HG03460 (cell line): Measurements from ENCODE around the gene DRD4.
"Not testable (repeated sequence)": the region's sequence is repeated elsewhere in the genome, so short reads cannot be mapped to it uniquely, and the experiment has no call there.

Experiments
- ATAC-seq: cut with Tn5 transposase; IDR thresholded peaks from one replicate; pipeline ENCODE4 v1.9.1; 2021; ENCODE audit not compliant: unreplicated experiment

DRD4 gene

DNA sequence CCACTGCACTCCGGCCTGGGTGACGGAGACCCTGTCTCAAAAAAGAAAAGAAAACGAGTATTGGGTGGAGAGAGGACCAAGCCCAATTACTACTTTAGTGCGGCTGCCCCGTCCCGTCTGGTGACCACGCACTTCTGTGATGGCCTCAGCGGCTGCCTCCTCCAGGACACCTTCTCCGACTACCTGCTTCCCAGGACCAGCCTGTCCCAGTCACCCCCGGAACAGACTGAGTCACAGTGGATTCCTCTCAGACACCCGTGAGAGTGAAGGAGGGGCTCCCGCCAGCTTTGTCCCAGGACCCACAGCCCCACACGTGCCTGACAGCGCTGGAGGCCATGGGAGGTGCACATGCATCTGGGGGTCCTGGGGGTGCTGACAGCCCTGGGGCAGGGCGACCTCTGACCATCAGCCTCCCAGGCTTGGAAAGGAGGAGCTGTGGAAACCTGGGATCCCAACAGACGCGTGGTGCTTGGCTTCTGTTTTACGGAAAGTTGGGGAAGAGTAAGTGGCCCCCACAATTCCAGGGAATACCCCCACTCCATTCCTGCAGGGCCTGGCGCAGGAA, 4.8 kb downstream of the DRD4 start:
- ATAC-seq, result no peak

DNA sequence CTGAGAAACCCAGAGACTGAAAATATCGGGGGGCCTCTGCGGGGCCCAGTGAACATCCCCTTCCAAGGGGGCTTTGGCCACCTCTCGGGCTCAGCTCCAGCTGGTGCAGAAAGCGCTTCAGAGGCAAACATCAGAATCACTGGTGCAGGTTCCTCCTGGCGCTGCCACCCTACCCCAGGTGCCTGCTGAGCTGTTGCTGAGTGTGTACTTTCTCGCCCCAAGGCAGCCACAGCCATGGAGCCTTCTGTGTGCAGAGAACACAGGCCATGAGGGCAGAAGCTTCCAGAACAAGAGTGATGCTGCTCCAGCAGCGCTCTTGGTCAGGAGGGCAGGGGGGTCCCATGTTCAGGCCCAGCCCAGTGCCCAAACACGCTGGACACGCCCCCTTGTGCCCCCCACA, 6.3 kb downstream of the DRD4 start:
- ATAC-seq, result no peak

DNA sequence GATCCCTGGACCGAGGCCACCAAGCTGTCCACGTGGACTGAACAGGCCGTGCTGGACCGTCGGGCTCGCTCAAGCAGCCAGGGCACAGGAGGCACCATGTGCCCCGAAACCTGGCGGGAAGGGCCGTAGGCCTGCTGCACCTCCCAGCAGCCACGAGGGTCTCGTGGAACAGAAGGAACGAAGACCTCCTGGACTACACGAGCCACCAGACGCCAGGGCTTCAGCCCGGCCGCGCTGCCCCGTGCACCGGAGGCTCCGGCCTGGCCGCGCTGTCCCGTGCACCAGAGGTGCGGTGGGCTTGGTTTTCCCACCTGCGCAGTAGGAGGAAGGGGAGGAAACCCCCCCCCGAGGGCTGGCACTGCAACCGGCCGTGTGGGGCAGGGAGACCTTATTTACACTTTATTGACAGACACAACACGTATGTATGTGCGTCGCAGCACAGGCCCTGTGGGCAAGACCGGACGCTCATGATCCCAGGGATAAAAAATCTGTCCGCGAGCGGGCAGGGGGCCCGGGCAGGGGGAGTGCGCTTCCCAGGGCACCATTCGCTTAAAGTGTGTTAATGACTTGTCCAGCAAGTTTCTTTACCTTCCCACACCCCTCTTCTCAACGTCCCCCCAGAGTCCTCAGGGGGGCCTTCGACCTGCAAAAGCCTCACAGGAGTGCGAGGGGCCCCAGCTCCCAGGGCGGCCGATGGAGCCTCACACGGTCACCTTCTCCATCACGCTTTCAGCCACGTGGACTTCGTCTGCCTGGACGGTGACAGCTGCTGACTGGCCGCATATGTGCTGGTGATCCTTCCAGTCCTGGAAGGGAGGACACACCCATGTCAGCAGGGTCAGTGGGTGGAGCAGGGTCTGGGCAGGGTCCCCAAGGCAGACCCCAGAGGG, 7.0 kb downstream of the DRD4 start:
- no peak for ATAC-seq

DNA sequence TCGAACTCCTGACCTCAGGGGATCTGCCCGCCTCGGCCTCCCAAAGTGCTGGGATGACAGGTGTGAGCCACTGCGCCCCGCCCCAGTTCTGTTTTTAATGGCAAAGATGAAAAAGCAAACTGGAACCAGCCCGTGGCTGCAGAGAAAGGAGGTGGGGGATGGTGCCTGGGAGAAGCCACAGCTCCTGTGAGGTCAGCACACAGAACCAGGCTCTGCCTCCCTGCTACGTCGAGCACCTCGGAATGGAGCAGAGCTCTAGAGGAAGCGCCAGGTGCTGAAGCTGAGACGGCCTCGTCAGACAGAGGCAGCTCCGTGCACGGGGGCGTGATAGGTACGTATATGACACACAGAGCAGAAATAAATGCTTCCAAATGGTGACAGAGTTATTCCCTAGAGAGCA, 8.5 kb downstream of the DRD4 start:
- no peak for ATAC-seq

DNA sequence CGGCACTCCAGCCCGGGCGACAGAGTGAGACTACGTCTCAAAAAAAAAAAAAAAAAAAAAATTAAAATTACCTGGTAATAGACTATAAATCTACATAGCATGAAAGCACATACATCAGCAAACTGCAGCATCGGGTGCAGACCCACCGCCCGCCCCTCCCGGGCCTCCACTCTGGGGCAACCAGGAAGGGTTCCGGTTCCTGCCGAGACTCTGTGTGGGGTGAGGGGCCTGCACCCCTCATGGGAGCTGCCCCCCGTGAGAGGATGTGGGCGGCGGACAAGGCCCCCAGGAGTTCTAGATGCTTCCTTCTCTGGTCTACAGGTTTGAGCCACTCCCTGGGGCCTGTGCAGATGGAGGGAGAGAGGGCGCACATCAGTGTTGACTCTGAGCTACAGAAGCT, 9.1 kb downstream of the DRD4 start:
- no peak for ATAC-seq

DNA sequence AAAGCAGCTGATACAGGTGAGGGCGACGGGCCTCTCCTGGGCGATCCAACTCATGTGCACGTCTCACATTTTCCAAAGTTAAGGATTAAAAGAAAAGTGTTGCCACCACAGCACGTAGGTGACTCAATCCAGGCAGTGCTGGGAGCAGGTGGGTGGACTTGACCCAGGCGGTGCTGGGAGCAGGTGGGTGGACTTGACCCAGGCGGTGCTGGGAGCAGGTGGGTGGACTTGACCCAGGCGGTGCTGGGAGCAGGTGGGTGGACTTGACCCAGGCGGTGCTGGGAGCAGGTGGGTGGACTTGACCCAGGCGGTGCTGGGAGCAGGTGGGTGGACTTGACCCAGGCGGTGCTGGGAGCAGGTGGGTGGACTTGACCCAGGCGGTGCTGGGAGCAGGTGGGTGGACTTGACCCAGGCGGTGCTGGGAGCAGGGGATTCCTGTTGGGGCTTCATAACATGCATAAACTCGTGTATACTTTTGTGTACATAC, 10.6 kb downstream of the DRD4 start:
- not testable (repeated sequence) for ATAC-seq

DNA sequence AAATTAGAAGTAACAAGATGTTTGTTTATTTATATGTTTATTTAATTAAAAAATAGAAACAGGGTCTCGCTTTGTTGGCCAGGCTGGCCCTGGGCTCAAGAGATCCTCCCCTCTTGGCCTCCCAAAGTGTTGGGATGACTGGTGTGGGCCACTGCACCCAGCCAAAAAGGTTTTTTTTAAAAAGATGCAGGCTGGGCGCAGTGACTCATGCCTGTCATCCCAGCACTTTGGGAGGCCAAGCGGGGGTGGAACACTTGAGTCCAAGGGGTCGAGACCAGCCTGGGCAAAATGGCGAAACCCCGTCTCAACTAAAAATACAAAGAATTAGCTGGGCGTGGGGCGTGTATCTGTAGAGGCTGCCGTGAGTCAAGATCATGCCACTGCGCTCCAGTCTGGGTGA, 13.4 kb downstream of the DRD4 start:
- ATAC-seq, result no peak

DNA sequence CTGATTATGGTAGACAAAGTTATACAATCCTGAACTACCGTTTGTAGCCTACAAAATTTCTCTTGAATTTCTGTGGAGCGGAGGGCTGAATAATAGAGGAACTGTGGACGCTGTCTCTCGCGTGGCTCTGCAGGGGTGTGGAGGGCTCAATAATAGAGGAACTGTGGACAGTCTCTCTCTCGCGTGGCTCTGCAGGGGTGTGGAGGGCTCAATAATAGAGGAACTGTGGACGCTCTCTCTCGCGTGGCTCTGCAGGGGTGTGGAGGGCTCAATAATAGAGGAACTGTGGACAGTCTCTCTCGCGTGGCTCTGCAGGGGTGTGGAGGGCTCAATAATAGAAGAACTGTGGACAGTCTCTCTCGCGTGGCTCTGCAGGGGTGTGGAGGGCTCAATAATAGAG, 16.1 kb downstream of the DRD4 start:
- not testable (repeated sequence) for ATAC-seq

DNA sequence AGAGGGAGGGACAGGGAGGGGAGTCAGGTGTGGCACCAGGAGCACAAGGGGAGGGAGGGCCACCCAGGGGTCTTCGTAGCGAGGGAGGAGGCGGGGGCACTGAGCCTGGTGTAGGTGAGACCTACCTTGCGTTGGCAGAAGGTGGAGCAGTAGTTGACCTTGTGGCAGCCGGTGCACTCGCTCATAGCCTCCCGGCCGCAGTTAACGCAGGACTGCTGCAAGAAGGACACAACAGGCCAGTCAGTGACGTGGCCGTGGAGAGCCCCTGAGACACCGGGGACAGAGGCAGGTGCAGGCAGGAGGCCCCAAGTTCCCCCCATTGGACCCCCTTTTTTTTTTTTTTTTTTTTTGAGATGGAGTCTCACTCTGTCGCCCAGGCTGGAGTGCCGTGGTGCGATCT, 16.8 kb downstream of the DRD4 start:
- ATAC-seq, result no peak

DNA sequence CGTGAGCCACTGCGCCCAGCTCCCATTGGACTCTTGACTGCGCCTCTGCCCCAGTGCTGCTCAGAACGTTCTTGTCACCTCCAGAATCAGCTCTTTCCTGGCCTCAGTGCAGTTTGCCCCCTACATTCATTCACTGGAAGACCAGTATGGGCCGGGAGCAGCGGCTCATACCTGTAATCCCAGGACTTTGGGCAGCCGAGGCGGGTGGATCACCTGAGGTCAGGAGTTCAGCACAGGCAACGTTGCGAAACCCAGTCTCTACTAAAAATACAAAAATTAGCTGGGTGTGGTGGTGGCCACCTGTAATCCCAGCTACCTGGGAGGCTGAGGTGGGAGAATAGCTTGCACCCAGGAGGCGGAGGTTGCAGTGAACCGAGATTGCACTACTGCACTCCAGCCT, 17.4 kb downstream of the DRD4 start:
- ATAC-seq, result not testable (repeated sequence)

DNA sequence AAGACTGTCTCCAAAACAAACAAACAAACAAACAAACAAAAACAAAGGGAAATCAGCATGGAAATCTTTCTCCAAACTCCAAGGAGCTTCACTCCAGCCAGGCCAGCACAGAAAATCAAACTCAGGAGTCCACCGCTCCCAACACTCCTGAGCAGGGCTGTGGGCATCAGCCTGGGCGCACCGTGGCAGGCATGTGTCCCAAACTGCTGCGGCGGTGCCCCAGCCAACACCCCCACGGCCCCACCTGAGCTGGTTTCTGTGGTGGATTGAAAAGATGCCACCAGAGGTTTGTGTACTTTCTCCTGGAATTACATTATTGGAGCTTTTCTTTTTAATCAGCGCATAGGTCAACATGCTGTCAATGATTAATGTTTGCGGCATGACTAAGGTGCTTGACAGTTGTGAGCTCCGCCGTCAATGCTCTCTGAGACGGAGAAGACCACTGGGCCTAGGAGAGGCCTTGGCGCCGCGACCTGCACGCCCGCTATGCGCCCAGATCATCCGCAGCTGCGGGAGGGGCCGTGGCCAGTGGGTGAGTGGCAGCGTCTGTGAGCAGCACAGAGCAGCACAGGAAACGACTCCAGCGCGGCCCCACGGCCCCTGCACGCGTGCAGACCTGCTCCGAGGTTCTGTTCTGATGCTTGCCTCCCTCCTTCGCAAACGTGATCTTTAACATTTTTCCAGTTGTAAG, 18.1 kb downstream of the DRD4 start:
- ATAC-seq, result no peak

DNA sequence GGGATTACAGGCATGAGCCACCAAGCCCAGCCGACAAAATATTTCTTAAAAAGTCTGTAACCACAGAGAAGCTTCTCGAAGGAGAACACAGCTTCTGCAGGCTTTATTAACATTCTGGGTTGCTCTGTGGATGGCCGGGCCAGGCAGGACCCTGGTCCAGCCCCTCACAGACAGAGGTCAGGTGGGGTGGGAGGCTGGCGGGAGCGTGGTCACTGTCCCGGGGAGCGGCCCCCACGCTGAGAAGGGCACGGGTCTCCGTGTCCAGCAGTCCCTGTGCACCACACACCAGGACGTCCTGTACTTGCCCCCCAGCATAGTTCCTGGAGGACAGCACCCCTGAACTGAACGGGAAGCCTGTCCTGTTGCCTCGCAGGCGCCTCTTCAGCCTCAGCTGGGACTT, 19.4 kb downstream of the DRD4 start:
- ATAC-seq, result no peak

DNA sequence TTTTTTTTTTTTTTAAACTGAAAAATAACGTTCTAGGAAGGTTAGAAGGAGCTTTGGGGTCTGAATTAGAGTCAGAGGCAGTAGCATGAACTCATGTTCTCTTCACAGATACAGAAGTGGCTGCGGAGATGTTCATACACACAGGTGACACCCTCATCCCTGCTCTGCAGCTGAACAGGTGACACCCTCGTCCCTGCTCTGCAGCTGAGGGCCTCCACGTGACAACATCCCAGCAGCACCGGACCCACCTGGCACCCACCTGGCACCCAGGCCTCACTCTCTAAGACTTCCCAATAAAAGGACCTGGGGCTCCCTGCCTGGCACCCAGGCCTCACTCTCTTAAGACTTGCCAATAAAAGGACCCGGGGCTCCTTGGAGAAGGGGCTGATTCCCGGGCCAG, 19.8 kb downstream of the DRD4 start:
- ATAC-seq, result no peak

DNA sequence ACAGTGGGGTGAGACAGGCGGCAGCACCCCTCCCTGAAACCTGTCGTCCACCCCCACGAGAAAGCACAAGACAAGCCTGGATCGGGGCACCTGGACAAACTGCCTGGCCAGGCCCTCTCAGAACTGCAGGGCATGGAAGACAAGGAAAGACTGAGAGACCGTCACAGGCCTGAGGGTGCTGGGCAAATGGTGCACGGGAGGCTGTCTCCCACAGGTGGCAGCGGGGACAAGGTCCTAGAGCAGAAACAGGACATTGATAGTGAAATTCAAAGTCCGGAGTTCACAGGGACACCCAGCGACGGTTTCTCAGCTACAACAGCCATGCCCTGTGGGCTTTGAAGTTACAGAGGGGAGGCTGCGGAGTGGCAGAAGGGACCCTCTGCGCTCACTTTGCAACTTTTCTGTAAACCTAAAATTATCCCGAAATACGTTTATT, 20.6 kb downstream of the DRD4 start:
- ATAC-seq, result no peak

DNA sequence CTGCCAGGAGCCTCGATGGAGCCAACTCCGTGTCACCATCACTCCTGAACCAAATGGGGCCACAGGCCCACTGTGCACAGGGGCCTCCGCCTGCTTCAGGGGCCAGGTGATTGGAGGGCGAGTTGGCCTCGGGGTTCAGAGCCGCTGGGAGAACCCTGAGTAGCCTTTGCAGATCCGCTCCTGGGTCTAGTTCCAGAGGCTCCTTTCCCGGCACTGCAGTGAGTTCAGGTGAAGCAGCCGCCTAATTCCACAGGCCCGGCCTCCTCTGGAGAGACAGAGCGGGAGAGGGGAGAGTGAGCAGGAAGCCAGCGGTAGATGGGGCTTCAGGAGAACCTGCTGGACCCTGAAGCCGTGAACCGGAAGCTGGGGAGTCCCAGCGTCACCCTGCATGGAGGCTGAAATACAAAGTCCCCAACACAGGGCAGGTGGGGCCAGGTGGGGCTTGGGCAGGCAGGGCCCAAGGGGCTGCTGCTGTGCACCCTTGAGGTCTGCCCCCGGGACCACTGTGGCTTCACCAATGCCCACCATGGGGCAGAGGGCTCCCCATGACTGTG, 22.5 kb downstream of the DRD4 start:
- ATAC-seq, result no peak

DNA sequence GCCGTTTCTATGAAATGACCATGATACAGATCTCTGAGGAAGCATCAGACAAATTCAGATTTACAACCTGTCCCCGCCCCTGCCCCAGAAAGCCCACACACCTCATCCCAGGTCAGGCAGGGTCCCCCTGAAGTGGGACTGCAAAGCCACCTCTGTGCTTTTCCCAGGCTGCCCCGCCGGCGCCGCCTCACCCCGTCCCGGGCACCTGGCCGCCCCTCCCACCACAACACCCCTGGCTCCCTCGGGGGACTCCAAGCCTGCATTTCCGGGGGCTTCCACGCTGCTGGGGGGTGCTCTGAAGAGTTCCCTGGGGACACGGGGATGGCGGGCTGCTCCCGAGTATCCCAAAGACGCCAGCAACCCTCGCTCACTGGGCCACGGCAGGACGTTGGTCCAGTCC, 23.2 kb downstream of the DRD4 start:
- no peak for ATAC-seq

DNA sequence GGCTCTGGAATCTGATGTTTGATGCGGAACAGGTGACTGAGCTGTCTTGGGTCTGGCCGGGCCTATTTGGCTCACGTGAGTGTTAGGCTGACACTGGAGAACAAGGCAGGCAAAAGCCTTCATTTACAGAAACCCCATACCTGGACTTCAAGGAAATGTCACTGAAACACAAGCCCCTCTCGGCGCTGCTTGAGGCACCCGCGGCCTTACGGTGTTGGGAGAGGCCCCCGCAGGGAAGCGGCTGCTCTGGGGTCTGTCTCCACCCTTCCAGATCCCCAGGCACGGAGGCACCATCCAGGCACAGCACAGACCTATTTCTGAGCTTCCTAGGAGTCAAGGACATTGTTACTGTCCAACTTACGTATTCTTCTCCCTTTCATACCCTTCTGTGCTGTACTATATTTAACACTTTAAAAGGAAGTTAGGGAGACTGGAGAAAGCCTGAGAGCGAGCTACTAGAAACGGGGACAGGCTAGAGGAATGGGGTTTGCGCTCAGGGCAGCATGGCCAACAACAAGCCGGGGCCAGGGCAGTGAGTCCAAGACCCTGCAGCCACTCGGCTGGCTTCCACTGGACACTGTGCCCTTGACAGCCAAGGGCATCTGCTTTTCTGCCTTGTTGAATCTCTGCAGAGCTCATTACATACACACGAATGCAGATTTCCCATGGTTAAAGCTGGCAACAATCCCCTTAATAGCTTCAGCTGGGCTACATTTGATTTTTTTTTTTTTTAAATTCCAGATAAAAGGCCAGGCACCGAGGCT, 23.8 kb downstream of the DRD4 start:
- ATAC-seq, result no peak

DNA sequence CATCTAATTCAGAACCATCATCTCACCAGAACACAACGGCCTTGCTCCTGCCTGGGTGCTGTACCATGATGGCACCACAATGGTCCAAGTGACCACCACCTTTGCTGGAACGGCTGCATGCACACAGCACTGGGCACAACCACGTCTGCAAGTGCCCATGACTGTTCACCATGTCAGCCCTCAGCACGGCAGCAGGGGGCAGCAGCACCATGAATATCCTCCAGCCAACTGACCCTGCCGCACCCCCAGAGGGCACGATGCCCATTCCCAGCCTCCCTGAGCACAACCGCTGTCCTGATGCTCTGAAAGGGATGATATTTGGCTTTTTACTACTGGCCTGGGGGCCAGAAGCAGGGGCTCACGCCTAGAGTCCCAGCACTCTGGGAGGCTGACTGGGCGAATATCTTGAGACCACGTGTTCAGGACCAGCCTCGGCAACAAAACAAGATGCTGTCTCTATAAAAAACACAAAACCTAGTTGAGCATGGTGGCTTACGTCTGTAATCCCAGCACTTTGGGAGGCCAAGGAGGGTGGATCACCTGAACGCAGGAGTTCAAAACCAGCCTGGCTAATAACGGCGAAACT, 25.7 kb downstream of the DRD4 start:
- ATAC-seq, result no peak

DNA sequence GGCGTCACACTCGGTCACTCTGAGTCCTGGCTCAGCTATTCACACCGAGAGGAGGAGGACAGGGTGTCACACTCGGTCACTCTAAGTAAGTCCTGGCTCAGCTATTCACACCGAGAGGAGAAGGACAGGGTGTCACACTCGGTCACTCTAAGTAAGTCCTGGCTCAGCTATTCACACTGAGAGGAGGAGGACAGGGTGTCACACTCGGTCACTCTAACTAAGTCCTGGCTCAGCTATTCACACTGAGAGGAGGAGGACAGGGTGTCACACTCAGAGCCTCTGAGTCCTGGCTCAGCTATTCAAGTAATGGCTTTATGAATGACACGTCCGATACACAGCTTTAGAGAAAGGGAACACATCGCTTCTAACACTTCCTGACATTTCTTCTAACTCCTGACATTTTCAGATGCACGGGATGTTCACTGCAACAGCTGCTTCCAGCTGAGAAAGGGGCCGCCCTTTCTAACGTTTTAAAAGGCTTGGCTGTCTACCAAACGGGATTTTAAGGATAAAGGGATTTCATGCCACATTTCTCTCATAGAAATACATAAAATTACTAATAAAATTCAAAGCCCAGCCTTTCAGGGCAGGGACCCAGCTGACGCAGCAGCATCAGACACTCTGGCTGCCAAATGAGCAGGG, 28.1 kb downstream of the DRD4 start:
- ATAC-seq, result no peak

DNA sequence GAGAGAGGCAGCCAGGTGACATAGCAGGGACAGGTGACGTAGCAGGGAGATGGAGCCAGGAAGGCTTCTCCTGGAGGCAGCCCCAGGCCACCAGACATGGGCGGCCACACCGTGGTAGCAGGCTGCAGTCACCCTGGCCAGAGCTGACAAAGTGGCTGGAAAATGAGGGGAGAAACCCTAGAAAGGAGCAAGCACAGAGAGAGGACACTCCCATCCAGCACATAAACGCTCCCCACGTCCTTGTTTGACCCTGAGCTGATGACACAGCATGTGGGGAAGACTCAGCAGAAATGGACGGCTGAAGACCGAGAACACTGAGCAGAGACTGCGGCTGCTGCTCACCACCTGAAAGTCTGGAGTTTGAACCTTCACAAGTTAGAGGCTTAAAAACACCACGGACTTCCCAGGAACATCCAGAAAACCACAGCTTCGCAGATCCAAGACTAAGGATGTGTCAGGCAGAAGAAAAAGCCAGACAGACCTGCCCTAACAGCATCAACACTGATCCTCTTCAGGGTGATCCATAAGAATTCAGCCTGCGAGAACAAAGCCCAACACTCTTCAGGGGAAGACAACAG, 28.7 kb downstream of the DRD4 start:
- no peak for ATAC-seq
